Stimulated activated CD4-positive, alpha-beta T cell treated with anti-CD3 and anti-CD28 coated beads, Interleukin-4, amount 100 ng/mL, for 24 hours (primary cell): ENCODE data around the gene UBE2H.
"Not testable (repeated sequence)": the region's sequence is repeated elsewhere in the genome, so short reads cannot be mapped to it uniquely, and the experiment has no call there.

Experiments used
- DNase-seq: peaks from one replicate; pipeline ENCODE4 v3.0.0-alpha.2; 2020

Gene UBE2H

DNA sequence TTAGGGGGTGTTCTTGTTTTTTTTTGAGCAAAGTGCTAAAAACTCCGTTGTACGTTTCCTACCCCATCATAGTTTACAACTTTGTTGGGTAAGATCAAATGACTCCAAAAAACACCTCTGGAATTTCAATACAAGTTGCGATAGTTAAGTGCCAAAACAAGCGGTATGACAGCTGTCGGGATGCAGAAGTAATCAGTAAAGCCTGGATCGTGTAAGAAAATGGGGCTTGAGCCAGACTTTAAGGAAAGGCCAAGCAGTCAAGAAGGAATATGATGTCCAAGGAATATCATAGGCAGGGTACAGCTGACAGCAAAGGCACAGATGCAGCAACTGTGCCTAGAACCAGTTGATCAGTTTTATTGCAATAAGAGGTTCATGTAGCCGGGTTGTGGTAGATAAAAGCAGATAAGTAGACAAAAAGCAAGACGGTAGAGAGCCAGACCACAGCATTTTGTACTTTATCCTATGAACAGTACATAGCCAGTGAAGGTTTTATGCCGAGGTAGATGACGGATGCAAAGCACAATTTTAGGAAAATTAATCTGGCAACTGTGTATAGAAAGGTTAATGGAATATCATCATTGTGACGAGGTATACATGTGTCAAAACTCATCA, 45.5 kb downstream of the UBE2H start:
- DNase-seq: no peak

DNA sequence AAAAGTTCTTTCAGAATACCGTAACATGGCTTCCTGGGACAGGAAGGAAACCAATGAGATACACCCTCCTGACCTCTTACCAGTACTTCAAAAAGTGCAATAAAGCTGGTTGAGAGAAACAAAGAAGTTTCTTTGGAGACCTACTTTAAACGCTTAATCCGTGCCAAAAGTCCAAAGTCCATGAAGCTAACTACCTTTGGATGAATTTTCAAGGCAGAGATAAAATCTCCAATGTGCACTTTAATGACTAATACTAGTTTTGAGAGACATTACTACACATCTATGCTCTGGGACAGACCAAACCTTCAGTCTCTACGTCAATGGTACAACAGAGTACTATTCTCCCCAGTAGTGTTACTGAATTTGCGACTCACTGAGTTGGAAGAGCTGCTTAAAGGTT, 46.1 kb downstream of the UBE2H start:
- DNase-seq: no peak

DNA sequence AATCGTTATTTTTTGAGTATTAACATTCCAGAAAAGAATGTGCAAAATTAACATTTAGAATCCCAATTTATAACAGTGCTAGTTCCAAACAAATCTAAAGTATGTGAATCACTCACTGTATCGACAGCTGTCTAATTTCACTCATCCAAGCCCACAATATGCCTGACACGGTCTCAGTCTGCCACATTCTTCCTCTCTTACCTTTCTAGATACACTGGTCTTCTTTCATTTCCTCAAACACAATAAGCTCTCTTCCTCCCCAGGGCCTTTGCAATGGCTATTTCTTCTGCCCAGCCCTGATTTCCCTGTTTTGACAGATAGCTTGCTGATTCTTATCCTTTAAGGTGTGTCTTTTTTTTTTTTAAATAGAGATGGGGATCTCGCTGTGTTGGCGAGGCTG, 48.8 kb downstream of the UBE2H start:
- DNase-seq: no peak

DNA sequence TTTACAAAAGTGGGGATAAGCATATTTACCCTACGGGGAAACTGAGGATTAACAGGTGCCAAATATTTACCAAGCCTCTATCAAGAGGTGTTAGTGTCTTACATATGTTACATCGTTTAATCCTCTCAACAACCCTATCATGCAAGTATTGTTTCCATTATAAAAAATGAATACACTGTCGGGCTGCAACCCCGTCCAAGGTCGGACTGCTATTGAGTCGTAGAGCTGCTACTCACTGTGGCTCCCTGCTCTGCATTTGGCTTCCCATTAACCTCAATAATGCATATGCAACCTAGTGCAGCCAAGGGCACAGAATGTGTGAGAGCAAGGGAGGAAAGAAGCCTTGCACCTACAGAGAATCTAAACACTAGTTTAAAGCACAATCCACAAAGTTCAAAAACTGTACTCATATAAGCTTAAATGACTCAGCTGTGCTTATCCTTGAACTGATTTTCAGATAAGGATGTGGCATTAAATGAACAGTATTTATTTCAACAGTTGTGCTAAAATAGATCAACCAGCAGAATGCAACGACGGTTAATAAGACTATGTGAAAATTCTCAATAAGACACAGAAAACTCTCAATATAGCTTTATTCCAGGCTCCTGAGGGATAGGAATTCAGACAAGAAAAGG, 49.9 kb downstream of the UBE2H start:
- no peak for DNase-seq

DNA sequence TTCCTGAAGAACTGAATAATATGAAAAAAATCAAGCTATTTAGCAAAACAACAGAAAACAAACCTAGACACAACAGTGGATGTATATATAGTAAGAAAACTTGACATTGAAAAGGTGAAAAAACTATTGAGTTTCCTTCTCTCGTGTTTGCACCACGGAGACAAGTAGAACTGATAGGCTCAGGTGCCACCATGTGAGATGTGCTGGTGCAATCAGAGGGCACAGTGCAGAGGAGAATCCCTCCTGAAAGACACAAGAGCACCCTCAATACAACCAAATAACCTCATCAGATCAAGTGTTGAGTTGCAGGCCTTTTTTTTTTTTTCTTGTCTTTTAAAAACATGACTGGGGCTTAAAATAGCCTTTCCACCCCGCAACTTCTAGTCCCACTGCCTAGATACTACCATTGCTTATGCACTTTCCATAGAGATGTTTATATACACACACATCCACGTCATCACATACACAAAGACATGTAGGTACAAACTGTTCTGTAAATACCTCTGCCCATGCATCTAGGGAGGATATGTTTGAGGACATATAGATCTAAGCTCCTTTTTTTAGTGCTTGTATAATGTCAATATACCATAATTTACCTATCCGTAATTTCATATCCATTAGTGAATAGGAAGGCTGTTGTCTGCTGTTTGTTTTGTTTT, 54.1 kb downstream of the UBE2H start:
- no peak for DNase-seq

DNA sequence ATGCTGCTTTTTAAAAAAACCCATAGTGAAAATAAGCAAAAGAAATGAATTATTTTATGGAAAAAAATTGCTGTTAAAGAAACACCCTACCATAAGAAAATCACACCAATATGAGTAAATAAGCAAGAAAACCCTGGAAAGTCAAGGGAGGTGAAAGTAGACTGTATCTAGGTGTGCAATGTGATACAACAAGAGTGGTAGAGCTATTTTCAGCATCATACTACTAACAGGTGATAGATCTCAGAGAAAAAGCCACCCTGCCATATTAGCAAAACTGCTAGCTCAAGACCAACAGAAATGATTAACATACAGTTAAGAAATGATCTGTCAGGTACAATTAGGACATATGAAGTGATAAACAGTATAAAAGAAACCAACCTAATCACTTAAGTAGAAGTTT, 54.8 kb downstream of the UBE2H start:
- no peak for DNase-seq

DNA sequence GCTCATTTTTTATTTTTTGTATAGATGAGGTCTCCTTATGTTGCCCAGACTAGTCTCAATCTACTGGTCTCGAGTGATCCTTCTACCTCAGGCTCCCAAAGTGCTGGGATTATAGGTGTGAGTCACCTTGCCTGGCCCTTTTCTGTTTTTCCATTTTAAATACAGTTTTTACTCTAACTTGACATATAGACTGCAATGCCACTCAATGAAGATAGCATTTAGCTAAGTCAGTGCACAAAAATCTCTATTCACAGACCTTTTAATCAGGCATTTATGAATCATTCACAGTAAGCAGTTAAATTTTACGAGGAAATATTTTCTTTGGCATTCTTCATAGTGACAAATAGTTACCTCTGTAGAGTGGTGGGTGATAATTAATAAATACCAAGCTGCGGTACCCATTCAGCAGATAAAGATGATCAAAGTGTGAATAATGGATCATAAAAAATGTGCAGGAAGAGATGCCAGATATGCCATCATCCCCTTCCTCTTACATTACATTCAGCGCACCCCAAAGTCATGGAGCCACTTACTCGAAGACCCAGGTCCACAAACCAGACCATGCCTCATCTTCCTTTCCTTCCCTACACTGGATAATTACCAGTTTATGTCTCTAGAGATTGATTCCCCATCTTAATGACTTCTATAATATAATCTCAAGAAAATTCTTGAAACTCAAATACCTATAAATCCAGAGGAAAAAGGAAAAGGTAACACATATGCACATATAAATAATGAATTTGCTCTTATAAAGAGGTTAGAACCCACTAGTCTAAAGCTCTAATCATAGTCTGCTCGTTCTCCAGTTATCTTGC, 56.0 kb downstream of the UBE2H start:
- DNase-seq: no peak

DNA sequence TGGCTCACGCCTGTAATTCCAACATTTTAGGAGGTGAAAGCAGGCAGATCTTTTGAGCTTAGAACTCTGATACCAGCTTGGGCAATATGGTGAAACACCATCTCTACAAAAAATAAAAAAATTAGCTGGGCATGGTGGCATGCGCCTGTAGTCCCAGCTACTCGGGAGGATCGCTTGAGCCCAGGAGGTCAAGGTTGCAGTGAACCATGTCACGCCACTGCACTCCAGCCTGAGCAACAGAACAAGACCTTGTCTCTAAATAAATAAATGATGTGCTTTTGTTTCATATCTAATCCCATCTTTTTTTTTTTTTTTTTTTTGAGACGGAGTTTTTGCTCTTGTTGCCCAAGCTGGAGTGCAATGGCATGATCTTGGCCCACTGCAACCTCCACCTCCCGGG, 58.6 kb downstream of the UBE2H start:
- not testable (repeated sequence) for DNase-seq

DNA sequence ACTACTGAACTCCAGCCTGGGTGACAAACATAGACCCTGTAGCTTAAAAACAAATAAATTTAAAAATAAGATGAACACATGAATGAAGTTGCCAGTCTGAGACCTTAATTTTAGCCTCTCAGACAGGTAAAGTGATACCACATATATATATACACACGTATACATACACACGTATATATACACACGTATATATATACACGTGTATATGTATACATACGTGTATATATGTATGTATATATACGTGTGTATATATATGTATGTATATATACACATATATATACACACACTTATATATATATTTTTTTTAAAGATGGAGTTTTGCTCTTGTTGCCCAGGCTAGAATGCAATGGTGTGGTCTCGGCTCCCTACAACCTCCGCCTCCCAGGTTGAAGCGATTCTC, 62.7 kb downstream of the UBE2H start:
- no peak for DNase-seq

DNA sequence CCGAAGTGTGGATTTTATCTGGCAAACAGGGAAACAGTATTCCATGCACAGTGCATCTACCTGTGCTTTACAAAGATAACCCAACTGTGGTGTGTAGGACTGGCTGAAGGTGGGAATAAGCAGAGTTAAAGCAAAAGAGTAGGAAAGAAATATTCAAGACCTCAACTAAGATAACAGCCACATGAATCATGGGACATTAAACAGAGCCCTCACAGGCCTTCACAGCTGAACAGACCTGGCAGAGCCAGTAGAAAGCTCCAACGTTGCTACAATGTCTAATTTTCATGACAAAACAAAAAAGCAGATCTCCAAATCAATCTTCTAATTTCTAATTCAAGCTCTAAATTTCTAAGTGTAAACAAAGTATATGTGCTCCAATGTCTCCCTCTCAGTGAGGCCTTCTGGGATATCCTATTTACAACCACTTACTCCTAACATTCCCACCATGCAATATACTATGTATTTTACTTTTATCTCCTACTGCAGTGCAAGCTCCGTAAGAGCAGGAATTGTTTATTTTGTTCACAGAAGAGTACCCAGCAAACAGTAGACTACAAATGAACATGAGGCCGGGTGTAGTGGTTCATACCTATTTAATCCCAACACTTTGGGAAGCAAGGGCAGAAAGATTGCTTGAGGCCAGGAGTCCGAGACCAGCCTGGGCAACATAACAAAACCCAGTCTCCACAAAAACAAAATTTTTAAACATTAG, 63.5 kb downstream of the UBE2H start:
- no peak for DNase-seq

DNA sequence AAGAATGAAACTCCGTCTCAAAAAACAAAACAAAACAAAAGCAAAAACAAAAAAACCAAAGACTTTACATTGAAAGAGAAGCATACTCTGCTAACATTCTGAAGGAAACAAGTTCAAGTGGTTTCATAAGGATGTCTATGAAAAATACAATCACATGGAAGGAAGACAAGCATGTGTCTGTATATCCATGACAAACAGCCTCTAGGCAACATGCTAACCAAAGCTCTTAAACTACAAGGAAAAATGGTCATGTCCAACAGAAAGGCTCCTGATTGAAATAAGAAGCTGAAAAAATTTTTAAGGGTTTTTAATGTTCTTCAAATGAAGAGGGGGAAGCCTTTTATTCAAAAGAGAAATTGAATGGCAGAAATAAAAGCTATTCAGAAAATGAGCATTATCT, 64.9 kb downstream of the UBE2H start:
- DNase-seq: no peak

DNA sequence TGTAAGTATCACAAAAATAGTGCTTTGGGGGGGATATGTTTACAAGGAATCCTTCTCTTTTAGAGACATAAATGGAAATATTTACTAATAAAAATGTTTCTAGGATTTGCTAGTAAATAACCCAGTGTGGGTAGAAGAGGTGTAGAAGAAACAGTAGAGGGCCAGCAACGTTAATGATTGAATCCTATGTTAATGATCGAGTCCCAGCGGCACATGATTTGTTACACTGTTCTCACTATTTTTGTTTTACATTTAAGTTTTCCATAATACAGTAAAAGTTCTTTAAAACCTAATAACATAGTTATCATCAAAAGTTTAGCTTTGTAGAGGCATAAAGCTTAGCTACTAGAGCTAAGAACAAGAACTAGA, 66.0 kb downstream of the UBE2H start:
- DNase-seq: no peak

DNA sequence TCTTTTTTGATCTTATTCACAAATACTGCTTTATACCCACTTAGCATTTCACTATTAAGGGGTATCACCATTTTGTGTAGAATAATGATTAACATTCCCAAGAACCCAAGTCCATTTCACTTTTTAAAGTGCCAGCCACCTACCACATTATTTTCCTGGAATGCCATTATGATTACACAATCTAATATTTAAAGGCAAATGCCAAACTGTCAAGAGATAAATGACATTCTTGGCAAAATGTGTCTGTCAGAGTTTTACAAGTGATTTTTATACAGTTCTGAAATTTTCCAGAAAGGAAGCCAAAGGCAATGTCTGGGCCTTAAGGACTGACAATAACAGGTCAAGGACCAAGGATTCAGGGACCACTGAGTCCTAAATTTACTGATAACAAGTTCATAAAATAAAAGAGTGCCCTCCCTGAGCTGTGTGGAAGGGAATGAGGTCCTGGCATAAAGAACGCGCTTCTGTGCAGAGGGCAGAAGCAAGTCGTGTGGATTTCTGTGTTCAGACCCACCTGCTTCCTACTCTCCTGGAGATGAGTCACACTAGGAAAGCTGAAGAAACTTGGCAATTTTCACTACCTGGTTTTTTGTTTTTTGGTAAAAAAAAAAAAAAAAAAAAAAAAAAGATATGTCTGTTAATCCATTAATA, 66.5 kb downstream of the UBE2H start:
- no peak for DNase-seq

DNA sequence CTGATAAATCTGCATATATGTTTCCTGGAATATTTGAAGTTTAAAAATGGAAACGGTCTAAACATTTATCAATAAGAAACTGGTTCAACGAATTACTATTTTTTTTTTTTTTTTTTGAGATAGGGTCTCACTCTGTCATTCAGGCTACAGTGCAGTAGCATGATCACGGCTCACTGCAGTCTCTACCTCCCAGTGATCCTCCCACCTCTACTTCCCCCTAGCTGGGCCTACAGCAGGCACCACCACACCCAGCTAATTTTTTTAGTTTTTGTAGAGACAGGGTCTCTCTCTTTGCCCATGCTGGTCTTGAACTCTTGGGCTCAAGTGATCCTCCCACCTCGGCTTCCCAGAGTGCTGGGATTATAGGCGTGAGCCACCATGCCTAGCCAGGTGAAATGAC, 68.3 kb downstream of the UBE2H start:
- no peak for DNase-seq

DNA sequence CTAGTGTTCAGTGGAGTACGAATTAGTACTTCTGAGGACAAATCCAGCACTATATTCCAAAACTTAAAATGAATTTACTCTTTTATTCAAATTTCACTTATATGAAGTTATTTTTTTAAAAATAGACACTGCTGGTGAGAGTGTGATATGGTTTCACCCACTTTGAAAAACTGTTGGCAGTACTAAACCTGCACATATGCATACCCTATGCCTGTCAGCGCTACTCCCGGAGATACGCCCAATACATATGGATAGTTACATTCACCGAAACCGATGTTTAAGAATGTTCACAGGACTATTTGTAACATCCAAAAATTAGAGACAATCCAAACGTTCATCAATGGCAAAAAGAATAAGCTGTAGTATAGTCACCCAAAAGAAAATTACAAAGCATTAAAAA, 69.6 kb downstream of the UBE2H start:
- no peak for DNase-seq

DNA sequence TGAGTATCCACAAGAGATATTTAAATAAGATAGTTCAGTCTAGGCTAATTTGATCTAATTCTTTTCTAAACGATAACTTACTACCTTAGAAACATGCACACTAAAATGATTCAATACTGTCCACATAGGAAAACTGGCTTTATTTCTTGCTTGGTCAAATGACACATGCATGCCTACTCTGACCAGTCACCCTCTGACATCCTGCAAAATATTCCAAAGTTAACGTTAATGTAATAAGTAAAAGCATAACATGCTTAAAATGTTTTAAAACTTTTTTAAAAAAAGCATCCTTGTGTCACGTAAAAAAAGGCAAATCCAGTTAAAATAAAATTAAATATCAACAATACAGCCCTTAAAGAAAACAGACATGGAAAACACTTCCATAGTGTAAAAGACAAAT, 70.2 kb downstream of the UBE2H start:
- DNase-seq: no peak

DNA sequence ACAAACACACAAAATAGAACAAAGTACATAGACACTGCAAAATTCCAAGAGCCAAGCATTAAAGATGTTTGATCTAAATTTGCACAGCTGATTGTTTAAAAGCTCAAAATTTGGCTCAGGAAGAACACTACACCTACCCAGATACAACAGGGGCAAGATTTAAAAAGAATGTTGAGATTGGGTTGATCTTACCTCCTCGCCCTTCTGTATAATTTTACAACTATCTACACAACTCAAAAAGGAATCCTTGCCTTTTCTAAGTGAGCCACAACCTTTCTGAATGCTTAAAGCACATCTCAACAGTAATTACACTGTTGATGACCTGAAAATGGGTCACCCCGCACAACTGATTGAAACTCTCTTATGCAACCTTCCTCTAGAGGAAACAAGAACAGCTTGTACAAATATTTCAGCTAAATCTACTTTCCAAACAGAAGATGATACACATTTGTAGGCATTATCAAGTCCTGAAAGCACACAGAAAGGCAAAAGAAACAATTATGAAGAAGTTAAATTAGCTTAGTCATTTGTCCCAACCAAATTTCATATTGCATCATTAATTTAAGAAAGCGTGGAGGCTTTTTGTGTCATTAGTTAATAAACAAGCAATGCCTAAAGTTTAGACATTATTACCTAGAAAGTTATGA, 75.5 kb downstream of the UBE2H start:
- DNase-seq: no peak

DNA sequence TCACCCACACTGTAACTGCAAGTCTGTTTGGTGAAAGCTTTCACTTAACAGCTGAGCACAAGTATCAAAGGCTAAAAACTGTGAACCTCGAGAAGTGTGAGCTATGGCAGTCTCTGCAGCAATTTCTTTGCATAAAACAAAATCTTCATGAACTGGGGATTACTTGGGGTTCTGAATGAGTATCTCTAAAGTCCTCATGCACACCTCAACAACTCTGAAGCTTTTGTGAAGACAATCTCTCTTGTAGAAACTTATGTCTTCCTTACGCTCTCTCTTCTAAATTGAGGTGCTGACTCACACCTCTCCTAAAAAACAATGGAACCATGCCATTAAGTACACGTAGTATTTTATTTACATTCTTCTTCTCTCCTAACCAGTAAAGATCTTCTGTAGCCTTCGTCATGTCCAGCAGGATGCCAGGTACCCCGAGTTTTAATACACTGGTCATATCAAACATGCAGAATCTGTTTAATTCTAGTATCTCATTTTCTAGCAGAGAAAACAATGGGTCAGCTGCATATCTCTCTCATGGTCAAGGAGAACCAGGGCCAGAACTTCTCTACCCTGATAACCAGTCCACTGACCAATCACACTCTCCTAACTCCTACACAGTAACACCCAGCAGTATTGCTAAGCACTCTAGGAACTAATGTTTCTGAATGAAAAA, 76.9 kb downstream of the UBE2H start:
- DNase-seq: no peak

DNA sequence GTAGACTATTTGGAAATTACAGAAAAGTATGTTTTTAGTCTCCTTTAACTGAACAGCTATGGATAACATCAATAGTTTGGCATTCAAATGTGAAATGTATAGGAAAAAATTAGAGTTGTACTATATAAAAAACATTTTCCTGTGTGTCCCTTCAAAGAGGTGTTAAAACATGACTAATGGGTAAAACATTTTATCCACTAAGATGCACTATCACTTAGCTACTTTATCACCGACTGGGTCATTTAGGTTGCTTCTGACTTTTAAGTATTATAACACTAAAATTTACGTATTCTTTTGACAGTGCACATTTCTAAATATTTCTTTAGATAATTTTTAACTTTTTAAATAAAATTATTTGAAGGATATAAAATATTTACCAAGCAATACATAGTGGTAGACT, 77.6 kb downstream of the UBE2H start:
- no peak for DNase-seq

DNA sequence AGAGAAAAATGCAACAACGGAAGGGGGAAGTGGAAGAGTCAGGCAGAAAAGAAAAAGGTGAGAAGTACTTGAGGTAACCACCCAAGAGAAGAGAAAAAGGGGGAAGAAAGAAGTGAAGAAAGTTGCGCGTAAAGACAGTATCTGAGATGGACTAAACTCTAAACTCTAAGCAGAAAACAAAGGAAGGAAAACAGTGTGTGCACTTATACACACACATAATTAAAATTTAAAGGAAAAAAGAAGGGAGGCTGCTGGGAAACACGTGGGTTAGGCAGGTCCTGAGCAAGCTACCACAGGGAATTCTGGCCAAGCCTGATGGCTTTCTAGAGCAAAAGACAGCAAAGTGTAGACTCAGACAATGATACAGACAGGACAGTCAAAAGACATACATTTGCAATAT, 78.0 kb downstream of the UBE2H start:
- DNase-seq: no peak

DNA sequence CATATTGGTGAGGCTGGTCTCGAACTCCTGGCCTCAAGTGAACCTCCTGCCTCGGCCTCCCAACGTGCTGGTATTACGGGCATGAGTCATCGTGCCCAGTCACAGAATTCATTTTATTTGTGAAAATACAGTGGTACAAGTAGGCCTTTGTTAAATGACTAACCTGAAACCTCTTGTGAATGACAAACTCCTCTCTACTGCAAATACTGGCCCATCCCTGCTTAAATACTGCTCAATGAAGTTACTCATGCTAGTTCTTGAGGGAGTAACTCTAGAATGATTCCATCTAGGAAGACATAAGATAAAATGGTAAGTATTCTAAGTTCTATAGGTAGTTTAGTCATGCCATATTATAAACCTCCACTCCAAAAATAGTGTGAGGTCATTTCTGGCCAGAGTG, 80.7 kb downstream of the UBE2H start:
- DNase-seq: peak; percentile 19

DNA sequence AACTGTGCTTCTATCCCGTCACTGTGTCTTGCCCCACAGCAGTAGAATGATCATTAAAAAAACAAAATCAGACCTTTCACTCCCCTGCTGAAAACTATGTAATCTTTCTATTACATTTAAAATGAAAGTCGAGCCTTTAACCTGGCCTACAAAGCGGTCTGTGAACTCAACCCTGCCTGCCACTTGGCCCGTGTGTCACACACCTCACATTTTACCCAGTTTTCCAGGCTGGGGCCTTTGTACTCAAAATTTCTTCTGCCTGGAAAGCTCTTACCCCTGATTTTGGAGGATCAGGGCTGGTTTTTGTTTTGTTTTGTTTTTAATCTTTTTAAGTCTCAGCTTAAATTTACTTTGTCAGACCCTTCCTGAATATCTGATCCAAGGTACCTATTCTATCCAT, 82.1 kb downstream of the UBE2H start:
- no peak for DNase-seq
